Activated naive CD4-positive, alpha-beta T cell treated with anti-CD3 and anti-CD28 coated beads for 36 hours (primary cell): ENCODE data around the gene IGF2BP1. TPM values are rescaled to one million over a fixed set of nuclear protein-coding genes. Genes with fewer than 3 reads are reported as not detected.
"Not testable (repeated sequence)": the region's sequence is repeated elsewhere in the genome, so short reads cannot be mapped to it uniquely, and the experiment has no call there.

Source experiments
- CTCF ChIA-PET: fragments of 350-600 bp; sonication (Branson Sonifier 250); formaldehyde crosslinking; loops from one replicate; lab custom pipeline; 2021; ENCODE audit warnings: antibody characterized with exemption; lab: Charles Lee
- DNase-seq: peaks from one replicate; pipeline ENCODE4 v3.0.0-alpha.2; 2020
- H3K27ac Mint-ChIP-seq: one replicate; pipeline ENCODE4 v1.8.0; 2021; ENCODE audit warnings: mild to moderate bottlenecking, mixed read lengths
- H3K27me3 Mint-ChIP-seq: one replicate; pipeline ENCODE4 v1.8.0; 2021; ENCODE audit warnings: low read depth, mixed read lengths
- H3K36me3 Mint-ChIP-seq: one replicate; pipeline ENCODE4 v1.8.0; 2021; ENCODE audit warnings: low read depth, mixed read lengths
- H3K4me1 Mint-ChIP-seq: one replicate; pipeline ENCODE4 v1.8.0; 2021; ENCODE audit warnings: low read depth, mixed read lengths
- H3K4me3 Mint-ChIP-seq: one replicate; pipeline ENCODE4 v1.8.0; 2021; ENCODE audit warnings: mild to moderate bottlenecking, moderate library complexity, mixed read lengths
- H3K9me3 Mint-ChIP-seq: one replicate; pipeline ENCODE4 v1.8.0; 2021; ENCODE audit warnings: mixed read lengths
- intact Hi-C: fragments of 100-400 bp; cut with micrococcal nuclease; formaldehyde crosslinking; loops from one replicate; pipeline ENCODE4 v1.15.1; 2023
- total RNA-seq, 2 experiments: library from RNA; stranded (reverse); gene quantifications; one replicate each; pipeline ENCODE4 v1.2.3, GENCODE V29; 2021

IGF2BP1 gene
- total RNA-seq, 2 experiments from 2014 or later, result 0.57 to 0.60 TPM

DNA sequence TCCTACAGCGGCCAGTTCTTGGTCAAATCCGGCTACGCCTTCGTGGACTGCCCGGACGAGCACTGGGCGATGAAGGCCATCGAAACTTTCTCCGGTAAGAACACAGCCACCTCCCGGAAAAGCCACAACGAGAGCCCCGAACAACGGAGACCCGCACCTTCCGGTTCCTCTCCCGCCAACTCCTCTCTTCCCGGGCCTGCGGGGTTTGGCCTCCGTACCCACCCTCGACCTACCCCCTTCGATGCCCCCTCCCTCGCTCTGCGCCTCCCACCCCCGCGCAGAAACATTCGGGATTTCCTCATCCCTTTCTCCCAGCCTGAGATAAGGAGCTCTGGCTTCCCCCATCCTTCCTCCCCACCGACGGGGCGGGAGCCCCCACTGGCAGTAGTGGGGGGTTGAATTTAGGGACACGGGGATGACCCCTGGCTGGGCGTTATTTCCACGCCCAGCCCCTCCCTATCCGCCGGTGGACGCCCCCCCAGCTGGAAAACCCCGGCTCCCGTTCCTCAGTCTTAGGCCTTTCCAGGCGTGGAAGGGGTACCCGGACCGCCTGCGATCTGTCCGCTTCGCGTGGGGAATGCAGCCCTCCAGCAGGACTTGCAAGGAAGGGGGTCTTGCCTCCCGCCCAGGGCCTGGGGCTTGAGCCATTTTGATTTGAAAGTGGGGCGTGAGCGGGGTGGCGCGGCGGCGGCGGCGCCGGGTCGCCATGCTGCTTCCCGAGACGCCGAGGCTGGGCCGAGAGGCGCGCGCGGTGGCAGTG, 822 bp downstream of the IGF2BP1 start:
- intact Hi-C loops, result loop anchor here (10.0 kb wide), 1 partner anchor 273 kb away; the partner anchor contains the start of genes HOXB13, PRAC1 and PRAC2
- peaks cover 70% of the 10 kb centered on the region for H3K27me3 Mint-ChIP-seq
- CTCF ChIA-PET, result interaction anchor here (1.8 kb wide), 1 partner anchor 38 kb away, joined by 4 read pairs; no protein-coding TSS in a partner anchor
- no peak overlapping the region for H3K27ac Mint-ChIP-seq
- H3K4me1 Mint-ChIP-seq, result peaks cover 29% of the 10 kb centered on the region
- DNase-seq, result peak; percentile 9
- H3K4me3 Mint-ChIP-seq, result peak overlapping the region; percentile 62
- no peaks in the 10 kb centered on the region for H3K9me3 Mint-ChIP-seq
- no peaks in the 10 kb centered on the region for H3K36me3 Mint-ChIP-seq

DNA sequence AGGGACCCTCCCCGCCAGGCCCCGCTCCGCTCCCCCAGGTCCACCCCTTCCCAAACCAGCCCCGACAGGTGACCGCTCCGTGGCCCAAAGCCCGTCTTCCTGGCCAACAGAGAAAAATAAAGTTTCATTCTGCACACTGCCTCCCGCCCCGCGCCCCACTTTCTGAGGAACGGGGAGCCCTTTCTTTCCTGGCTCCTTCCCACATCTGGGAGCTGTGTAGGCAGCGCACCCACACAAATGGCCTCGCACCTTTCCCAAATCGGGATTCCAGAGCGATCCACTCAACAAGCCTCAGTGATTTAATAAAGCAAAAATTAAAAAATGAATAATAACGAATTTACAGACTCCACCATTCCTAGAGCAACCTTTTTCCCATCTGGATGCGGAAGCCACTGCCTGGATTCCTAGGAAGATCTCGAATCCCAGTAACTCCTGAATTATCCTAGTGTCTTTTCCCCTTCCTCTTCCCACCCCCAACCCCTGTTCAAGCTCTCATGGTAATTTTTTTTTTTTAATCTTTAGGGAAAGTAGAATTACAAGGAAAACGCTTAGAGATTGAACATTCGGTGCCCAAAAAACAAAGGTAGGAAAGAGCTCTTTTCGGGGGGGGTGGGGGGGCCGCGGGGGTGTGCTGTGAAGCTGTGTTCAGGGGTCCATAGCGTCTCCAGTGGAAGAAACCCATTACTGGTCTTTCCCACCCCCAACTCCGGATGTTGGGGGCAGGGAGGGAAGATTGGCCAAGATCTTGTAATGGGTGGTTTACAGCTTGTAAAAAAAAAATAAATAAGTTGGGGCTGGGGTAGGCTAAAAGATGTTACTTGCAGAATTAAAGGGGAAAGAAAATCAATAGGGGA, 1.6 kb downstream of the IGF2BP1 start:
- H3K9me3 Mint-ChIP-seq, result no peaks in the 10 kb centered on the region
- CTCF ChIA-PET, result no interaction called here
- intact Hi-C loops, result loop anchor here (10.0 kb wide), 1 partner anchor 274 kb away; the partner anchor contains the start of genes HOXB13, PRAC1 and PRAC2
- no peaks in the 10 kb centered on the region for H3K36me3 Mint-ChIP-seq
- DNase-seq, result no peak
- H3K4me3 Mint-ChIP-seq, result peak overlapping the region; percentile 52
- H3K4me1 Mint-ChIP-seq, result peaks cover 33% of the 10 kb centered on the region
- no peak overlapping the region for H3K27ac Mint-ChIP-seq
- H3K27me3 Mint-ChIP-seq, result peaks cover 75% of the 10 kb centered on the region

- Mint-ChIP-seq H3K9me3 (no peaks in the 10 kb centered on the region), H3K4me1 (peaks cover 26% of the 10 kb centered on the region), H3K36me3 (no peaks in the 10 kb centered on the region), H3K4me3 (no peak overlapping the region), H3K27me3 (peaks cover 82% of the 10 kb centered on the region), H3K27ac (no peak overlapping the region)
- CTCF ChIA-PET, result no interaction called here
- intact Hi-C loops, result loop anchor here (5.0 kb wide), 1 partner anchor 249 kb away; no protein-coding TSS in a partner anchor
- DNase-seq, result no peak
These were observed 3.8 kb downstream of the IGF2BP1 start for GRCh38 chr17:49000943-49001342.

DNA sequence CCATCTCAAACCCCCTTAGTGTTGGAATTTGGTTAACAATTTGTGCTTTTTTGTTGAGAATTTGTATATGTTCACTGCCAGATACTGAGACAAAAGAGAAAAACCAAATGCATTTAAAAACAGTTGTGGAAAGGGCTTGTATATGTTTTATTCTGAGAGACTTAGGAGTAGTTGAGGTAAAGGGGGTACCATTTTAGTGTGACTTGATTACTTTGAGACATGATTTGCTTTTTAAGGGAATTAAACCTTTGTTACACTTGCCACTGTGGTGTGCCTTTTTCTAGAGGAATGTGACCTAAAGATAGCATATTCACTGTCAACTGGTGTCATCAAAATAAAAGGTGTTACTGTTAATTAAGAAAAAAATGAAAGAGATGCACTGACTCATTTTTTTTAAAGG, 4.5 kb downstream of the IGF2BP1 start:
- Mint-ChIP-seq H3K9me3 (no peaks in the 10 kb centered on the region), H3K27me3 (peaks cover 84% of the 10 kb centered on the region), H3K4me3 (no peak overlapping the region), H3K4me1 (peaks cover 21% of the 10 kb centered on the region), H3K36me3 (no peaks in the 10 kb centered on the region), H3K27ac (no peak overlapping the region)
- DNase-seq, result no peak
- CTCF ChIA-PET, result no interaction called here
- intact Hi-C loops, result loop anchor here (5.0 kb wide), 1 partner anchor 249 kb away; no protein-coding TSS in a partner anchor

- DNase-seq, result no peak
- CTCF ChIA-PET, result no interaction called here
- Mint-ChIP-seq H3K4me3 (no peak overlapping the region), H3K27me3 (peaks cover 85% of the 10 kb centered on the region), H3K36me3 (no peaks in the 10 kb centered on the region), H3K9me3 (no peaks in the 10 kb centered on the region), H3K27ac (no peak overlapping the region), H3K4me1 (peaks cover 16% of the 10 kb centered on the region)
- intact Hi-C loops, result loop anchor here (5.0 kb wide), 1 partner anchor 250 kb away; no protein-coding TSS in a partner anchor
These were observed 5.1 kb downstream of the IGF2BP1 start for GRCh38 chr17:49002331-49002730.

DNA sequence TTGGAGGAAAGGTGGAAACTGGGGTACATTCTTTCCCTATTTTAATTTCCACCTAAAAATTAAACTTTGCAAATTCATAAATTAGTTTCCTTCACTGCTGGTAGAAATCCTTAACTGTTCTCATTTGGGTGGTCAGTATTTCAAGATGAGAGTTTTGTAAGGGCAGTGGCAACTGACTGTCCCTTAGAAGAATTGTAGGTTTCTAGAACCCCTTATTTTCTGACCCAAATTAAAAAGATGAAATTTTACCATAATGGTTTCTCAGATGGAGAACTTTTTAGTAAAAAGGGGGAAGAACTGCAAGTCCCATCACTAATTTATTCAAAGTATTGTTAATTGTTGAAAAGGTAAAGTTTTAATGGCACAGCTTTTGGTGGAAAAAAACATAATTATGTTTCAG, 5.6 kb downstream of the IGF2BP1 start:
- H3K27me3 Mint-ChIP-seq, result peaks cover 84% of the 10 kb centered on the region
- no peaks in the 10 kb centered on the region for H3K9me3 Mint-ChIP-seq
- CTCF ChIA-PET, result interaction anchor here (0.7 kb wide), 1 partner anchor 53 kb away, joined by 3 read pairs; no protein-coding TSS in a partner anchor

DNA sequence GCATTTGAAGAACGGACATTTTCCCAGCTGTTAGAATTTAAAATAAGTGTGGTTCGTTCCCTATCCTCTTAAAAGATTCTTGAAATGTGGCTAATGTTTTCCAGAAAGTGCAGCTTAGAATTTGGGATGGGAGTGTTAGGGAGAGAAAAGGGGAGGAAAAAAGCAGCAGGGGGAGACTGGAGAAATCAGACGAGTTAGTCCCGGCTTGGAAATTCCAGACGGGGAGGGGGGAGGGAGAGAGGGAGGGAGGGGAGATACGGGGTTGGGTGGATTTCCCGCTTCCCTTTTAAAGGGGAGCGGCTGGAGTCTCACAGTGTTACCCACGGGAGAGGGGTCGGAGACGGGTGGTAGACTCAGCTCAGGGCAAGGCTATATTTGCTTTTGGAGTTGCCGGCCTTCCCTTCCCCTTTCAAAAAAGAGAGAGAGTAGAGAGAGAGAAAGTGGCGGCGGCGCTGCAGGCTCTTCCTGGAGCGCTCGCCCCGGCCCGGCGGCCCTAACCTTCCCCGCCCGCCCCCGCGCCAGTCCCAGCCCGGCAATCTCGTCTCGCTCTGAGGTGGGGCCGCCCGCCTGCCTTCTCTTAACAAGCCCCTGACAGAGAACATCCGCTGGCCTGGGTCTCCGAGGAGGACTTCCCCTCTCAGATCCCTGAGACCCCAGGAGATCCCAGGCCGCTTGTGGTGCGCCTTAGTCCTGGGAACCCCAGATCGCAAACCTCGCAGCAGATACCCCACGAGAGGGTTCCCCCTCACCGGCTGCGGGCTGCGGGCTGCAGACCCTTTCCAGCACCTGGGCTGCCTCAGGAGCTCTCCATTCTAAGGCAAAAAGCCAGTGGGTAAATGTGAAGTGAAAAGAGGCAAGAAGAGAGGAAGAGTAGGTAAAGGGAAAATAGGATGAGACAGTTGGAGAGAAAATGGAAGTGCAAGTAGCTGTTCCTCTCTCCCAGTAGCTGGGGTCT, 6.6 kb downstream of the IGF2BP1 start:
- peaks cover 4% of the 10 kb centered on the region for H3K4me1 Mint-ChIP-seq
- no peak overlapping the region for H3K4me3 Mint-ChIP-seq
- no peak overlapping the region for H3K27ac Mint-ChIP-seq
- H3K27me3 Mint-ChIP-seq, result peaks cover 77% of the 10 kb centered on the region
- H3K36me3 Mint-ChIP-seq, result no peaks in the 10 kb centered on the region
- no peak for DNase-seq
- intact Hi-C loops, result loop anchor here (1.0 to 5.0 kb wide), 2 partner anchors 9 to 252 kb away; no protein-coding TSS in a partner anchor
- H3K9me3 Mint-ChIP-seq, result no peaks in the 10 kb centered on the region
- CTCF ChIA-PET, result interaction anchor here (0.6 to 0.7 kb wide), 2 partner anchors 54 to 309 kb away, joined by 3 read pairs; no protein-coding TSS in a partner anchor

More for the DNA sequence above, 5.6 kb downstream of the IGF2BP1 start:
- no peak for DNase-seq
- Mint-ChIP-seq H3K4me3 (no peak overlapping the region), H3K27ac (no peak overlapping the region), H3K4me1 (peaks cover 12% of the 10 kb centered on the region), H3K36me3 (no peaks in the 10 kb centered on the region)
- intact Hi-C loops, result loop anchor here (5.0 kb wide), 1 partner anchor 250 kb away; no protein-coding TSS in a partner anchor

DNA sequence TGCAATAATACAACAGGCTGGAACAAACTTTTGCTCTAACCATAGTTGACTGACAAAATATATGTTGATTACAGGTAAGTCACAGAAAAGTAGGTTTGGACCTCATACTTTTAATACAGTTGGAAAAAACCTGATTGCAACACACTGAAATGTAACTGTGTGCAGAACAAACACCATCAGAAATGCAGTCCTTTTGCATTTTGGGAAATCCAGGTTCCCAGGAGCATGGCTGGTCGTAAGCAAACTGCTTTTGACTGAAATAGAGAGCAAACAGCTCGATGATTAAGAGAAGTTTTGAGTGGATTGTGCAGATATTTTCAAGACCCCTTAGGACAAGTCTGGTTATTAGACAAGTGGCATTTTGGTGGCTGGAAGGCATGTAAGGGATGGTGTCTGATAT, 8.0 kb downstream of the IGF2BP1 start:
- H3K4me1 Mint-ChIP-seq, result peaks cover 4% of the 10 kb centered on the region
- H3K4me3 Mint-ChIP-seq, result no peak overlapping the region
- DNase-seq, result no peak
- no peaks in the 10 kb centered on the region for H3K36me3 Mint-ChIP-seq
- H3K27ac Mint-ChIP-seq, result no peak overlapping the region
- H3K9me3 Mint-ChIP-seq, result no peaks in the 10 kb centered on the region
- CTCF ChIA-PET, result interaction anchor here (0.6 to 0.7 kb wide), 2 partner anchors 993 to 1185 kb away, joined by 4 to 7 read pairs; no protein-coding TSS in a partner anchor
- H3K27me3 Mint-ChIP-seq, result peaks cover 65% of the 10 kb centered on the region
- intact Hi-C loops, result no loop called here

- CTCF ChIA-PET, result interaction anchor here (1.4 kb wide), 1 partner anchor 24 kb away, joined by 5 read pairs; no protein-coding TSS in a partner anchor
- H3K4me3 Mint-ChIP-seq, H3K4me1 Mint-ChIP-seq, intact Hi-C loops, DNase-seq, H3K9me3 Mint-ChIP-seq, H3K27ac Mint-ChIP-seq, H3K36me3 Mint-ChIP-seq: not testable (repeated sequence)
- H3K27me3 Mint-ChIP-seq, result peaks cover 62% of the 10 kb centered on the region
These were observed 11.7 kb downstream of the IGF2BP1 start for GRCh38 chr17:49008908-49009307.

- Mint-ChIP-seq H3K36me3 (no peaks in the 10 kb centered on the region), H3K4me3 (no peak overlapping the region), H3K4me1 (peaks cover 4% of the 10 kb centered on the region), H3K27ac (no peak overlapping the region), H3K9me3 (no peaks in the 10 kb centered on the region), H3K27me3 (peaks cover 52% of the 10 kb centered on the region)
- no peak for DNase-seq
- CTCF ChIA-PET, result interaction anchor here (0.6 kb wide), 1 partner anchor 342 kb away, joined by 4 read pairs; no protein-coding TSS in a partner anchor
- intact Hi-C loops, result no loop called here
These were observed 15.6 kb downstream of the IGF2BP1 start for GRCh38 chr17:49012769-49013255.
